HG02571 (cell line): Measurements from ENCODE around the gene ID1.
"Not testable (repeated sequence)": the region's sequence is repeated elsewhere in the genome, so short reads cannot be mapped to it uniquely, and the experiment has no call there.

Experiments
- ATAC-seq: cut with Tn5 transposase; IDR thresholded peaks from one replicate; pipeline ENCODE4 v1.9.1; 2021; ENCODE audit warnings: mild to moderate bottlenecking, moderate library complexity; ENCODE audit not compliant: unreplicated experiment

ID1 gene

GRCh38 chr20:31596831-31597480, 8.1 kb upstream of the ID1 start:
- ATAC-seq, result no peak

- no peak for ATAC-seq
Observed at GRCh38 chr20:31597481-31597855, 7.6 kb upstream of the ID1 start.

DNA sequence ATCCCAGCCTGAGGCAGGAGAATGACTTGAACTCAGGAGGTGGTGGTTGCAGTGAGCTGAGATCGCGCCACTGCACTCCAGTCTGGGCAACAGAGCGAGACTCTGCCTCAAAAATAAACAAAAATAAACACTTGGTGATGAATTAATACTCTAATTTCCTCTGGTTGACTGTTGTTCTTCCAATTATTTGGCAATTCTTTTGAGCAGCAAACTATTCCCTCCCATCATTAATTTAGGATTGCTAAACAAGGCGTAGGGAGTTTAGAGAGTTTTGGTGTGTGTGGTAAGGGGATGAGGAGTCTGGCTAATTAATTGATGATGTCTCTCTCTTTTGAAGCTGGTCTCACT, 2.7 kb upstream of the ID1 start:
- no peak for ATAC-seq

GRCh38 chr20:31602779-31603441, 2.2 kb upstream of the ID1 start:
- no peak for ATAC-seq

DNA sequence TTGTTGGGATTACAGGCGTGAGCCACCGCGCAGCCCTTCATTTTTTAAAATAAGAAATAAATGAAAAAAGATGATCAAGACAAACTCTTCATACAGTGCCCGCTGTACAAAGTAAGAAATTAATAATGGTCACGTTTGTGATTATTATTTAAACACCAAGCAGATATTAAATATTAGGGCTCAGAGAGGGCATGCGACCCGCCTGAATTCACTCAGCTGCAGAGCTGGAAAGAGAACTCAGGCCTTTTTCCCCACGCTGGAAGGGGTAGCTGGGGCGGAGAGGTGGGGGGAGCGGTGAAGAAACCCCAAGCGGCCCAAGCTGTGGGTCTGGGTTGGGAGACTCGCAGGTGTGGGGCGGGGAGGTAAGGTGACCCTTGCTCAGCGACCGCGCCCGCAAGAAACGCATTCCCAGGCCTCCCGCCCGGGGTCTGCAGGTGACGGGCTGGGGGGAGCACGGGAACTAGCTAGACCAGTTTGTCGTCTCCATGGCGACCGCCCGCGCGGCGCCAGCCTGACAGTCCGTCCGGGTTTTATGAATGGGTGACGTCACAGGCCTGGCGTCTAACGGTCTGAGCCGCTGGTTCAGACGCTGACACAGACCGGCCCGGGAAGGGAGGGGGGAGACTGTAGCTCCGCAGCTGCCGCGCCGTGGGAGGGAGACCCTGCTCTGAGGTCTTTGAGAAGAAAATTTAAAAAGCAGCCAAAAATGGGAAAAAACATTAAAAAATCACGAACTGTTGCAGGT, 1.1 kb upstream of the ID1 start:
- no peak for ATAC-seq

- ATAC-seq, result no peak
Observed at GRCh38 chr20:31604567-31605030, 490 bp upstream of the ID1 start.

GRCh38 chr20:31605902-31606803, 1.1 kb downstream of the ID1 start:
- ATAC-seq, result no peak

- ATAC-seq, result no peak
Observed at GRCh38 chr20:31606804-31607639, 1.9 kb downstream of the ID1 start.

DNA sequence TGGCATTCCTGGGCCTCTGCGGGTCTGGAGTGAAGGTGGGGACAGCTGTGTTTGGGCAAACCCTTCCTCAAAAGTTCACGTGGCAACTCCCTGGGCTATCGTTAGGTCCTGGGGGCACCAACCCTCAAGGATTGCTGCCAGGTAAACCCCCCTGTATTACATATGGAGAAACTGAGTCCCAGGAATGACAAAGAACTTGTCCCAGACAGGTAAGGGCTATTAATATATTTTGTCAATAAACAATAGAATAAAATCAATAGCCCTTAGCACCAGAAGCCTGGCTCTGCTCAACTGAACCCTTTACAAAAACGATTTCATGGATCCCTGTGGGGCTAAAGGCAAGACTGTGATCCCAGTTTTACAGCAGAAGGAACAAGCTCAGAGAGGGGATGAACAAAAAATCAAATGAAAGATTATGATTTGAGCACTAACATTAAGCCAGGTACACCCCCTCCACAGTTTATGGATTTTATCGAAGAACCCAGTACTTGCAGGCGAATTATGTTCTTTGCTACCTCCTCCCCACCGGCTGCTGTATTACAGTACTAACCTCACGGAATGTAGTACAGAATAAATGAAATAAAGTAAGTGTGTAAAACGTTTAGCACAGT, 2.7 kb downstream of the ID1 start:
- no peak for ATAC-seq

- no peak for ATAC-seq
Observed at GRCh38 chr20:31608251-31608945, 3.3 kb downstream of the ID1 start.

DNA sequence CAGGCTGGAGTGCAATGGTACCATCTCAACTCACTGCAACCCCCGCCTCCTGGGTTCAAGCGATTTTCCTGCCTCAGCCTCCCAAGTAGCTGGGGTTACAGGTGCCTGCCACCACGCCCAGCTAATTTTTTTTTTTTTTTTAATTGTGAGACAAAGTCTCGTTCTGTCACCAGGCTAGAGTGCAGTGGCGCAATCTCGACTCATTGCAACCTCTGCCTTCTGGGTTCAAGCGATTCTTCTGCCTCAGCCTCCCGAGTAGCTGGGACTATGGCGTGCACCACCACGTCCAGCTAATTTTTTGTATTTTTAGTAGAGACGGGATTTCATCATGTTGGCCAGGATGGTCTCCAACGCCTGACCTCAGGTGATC, 7.2 kb downstream of the ID1 start:
- ATAC-seq, result not testable (repeated sequence)

GRCh38 chr20:31615416-31615815, 10.3 kb downstream of the ID1 start:
- no peak for ATAC-seq

DNA sequence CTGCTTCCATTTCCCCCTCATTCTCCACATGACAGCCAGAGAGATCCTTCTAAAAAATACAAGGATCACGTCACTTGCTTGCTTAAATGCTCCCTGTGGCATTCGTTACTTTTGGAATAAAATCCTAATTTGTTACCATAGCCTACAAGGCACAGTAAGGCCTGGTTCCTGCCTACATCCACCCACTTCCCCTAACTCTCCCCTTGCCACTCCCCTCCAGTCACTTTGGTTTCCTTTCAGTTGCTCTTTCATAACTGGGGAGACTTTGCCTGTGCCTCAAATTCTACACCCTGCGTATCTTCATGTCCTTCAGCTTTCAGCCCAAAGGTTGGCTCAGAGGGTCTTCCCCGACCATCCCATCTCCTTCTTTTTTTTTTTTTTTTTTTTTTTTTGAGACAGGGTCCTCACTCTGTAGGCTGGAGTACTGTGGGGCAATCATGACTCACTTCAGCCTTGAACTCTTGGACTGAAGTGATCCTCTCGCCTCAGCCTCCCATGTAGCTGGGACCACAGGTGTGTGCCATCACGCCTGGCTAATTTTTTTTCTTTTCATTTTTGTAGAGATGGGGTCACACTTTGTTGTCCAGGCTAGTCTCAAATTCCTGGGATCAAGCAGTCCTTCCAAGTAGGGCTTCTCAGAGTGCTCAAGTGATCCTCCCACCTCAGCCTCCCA, 12.5 kb downstream of the ID1 start:
- no peak for ATAC-seq

DNA sequence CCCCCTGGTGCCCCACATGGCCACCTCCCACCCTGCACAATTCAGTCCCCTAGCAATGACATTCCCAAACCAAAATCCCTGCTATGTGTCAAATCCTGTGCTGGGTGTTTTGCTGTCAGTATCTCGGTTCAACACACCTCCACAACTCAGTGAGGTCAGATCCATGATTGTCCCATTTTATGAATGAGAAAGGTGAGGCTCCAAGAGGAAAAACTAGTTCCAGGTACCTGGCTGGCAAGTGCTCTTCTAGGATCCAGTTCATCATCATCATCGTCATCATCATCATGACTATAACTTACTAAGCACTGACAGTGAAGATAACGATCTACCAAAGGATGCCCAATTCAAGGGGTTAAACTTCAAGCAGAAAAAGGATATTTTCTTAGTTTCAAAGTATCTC, 15.2 kb downstream of the ID1 start:
- ATAC-seq, result no peak

GRCh38 chr20:31623123-31623505, 18.0 kb downstream of the ID1 start:
- ATAC-seq, result not testable (repeated sequence)

DNA sequence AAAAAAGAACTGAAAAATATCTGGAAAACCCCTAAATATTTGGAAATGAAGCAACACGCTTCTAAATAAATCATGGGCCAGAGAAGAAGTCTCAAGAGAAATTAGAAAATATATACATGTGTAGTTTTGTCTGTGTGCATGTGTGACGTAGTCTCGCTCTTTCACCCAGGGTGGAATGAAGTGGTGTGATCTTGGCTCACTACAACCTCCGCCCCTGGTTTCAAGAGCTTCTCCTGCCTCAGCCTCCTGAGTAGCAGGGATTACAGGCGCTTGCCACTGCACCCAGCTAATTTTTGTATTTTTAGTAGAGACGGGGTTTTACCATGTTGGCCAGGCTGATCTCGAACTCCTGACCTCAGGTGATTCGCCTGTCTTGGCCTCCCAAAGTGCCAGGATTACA, 21.4 kb downstream of the ID1 start:
- ATAC-seq, result not testable (repeated sequence)

- not testable (repeated sequence) for ATAC-seq
Observed at GRCh38 chr20:31628057-31628456, 23.0 kb downstream of the ID1 start.

DNA sequence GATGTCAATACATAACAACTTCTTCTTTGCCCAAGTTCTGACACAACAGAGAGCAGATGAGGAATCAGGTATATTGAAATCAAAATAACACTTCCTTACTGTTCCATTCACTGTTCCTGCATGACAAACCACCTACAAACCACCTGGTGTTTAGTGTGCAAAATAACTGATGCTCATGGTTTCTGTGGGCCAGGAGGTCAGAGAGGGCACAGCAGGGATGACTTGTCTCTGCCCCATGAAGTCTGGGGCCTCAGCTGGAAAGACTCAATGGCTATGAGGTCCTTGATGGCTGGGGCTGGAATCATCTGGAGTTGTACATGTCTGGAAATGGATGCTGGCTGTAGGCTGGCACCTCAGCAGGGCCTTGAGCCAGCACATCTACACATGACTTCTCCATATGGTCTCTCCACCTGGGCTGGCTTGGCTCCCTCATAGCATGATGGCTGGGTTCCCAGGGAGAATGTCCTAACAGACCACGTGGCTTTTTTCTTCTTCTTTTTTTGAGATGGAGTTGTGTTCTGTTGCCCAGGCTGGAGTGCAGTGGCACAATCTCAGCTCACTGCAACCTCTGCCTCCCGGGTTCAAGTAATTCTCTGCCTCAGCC, 25.2 kb downstream of the ID1 start:
- ATAC-seq, result no peak
